Measurements from ENCODE around the gene CHRNB1.

The CHRNB1 gene

GRCh38 chr17:7416323-7416722 is 28.5 kb upstream of the CHRNB1 start:
- no peak for DNase-seq

- DNase-seq = no peak
Measured at GRCh38 chr17:7417056-7417655, 27.7 kb upstream of the CHRNB1 start.

- no peak for DNase-seq
Measured at GRCh38 chr17:7418472-7419152, 26.2 kb upstream of the CHRNB1 start.

- DNase-seq = no peak
Measured at GRCh38 chr17:7419819-7420610, 24.8 kb upstream of the CHRNB1 start, which contains the start of gene SPEM1. SPEM1 (plus strand) TSS chr17:7420324; CDS start chr17:7420385, 61 bp downstream.

- no peak for DNase-seq
Measured at GRCh38 chr17:7421186-7421585, 23.7 kb upstream of the CHRNB1 start.

- DNase-seq = no peak
Measured at GRCh38 chr17:7423679-7424078, 21.2 kb upstream of the CHRNB1 start.

GRCh38 chr17:7425316-7425715 is 19.5 kb upstream of the CHRNB1 start, which contains the start of gene SPEM2:
SPEM2 (plus strand) TSS chr17:7425616; CDS start chr17:7425689, 73 bp downstream.
- DNase-seq = no peak

GRCh38 chr17:7425756-7426155 is 19.1 kb upstream of the CHRNB1 start:
- no peak for DNase-seq

- no peak for DNase-seq
Measured at GRCh38 chr17:7426203-7426863, 18.5 kb upstream of the CHRNB1 start.

- DNase-seq = no peak
Measured at GRCh38 chr17:7426896-7427489, 17.9 kb upstream of the CHRNB1 start.

- no peak for DNase-seq
Measured at GRCh38 chr17:7427549-7427948, 17.3 kb upstream of the CHRNB1 start.

- no peak for DNase-seq
Measured at GRCh38 chr17:7428557-7428956, 16.3 kb upstream of the CHRNB1 start, which contains the start of gene SPEM3. SPEM3 (plus strand) TSS chr17:7428857; CDS start chr17:7428903, 46 bp downstream.

GRCh38 chr17:7429722-7430121 is 15.1 kb upstream of the CHRNB1 start:
- no peak for DNase-seq

- no peak for DNase-seq
Measured at GRCh38 chr17:7431231-7431630, 13.6 kb upstream of the CHRNB1 start.

GRCh38 chr17:7432296-7432695 is 12.6 kb upstream of the CHRNB1 start:
- DNase-seq = no peak

GRCh38 chr17:7435676-7436555 is 8.9 kb upstream of the CHRNB1 start:
- DNase-seq = peak in 3 of 4 experiments; percentile 43 to 65 (median 54)

GRCh38 chr17:7436556-7437368 is 8.1 kb upstream of the CHRNB1 start:
- peak; percentile 43 to 82 (median 58) for DNase-seq

GRCh38 chr17:7437369-7437863 is 7.4 kb upstream of the CHRNB1 start:
- DNase-seq = peak in 1 of 4 experiments; percentile 43

GRCh38 chr17:7437950-7438614 is 6.8 kb upstream of the CHRNB1 start:
- peak in 3 of 4 experiments; percentile 13 to 64 (median 20) for DNase-seq
